HG03558 (cell line): ENCODE measurements around the gene AFAP1.

Experiments
- ATAC-seq: cut with Tn5 transposase; IDR thresholded peaks from one replicate; pipeline ENCODE4 v1.9.1; 2021; ENCODE audit warnings: moderate number of reproducible peaks; ENCODE audit not compliant: unreplicated experiment; ENCODE audit errors: extremely low read depth

AFAP1 gene

GRCh38 chr4:7808752-7809151 lies 130.9 kb downstream of the AFAP1 start:
- no peak for ATAC-seq

- ATAC-seq = no peak
These were observed 131.5 kb downstream of the AFAP1 start for GRCh38 chr4:7808181-7808580.

- no peak for ATAC-seq
These were observed 132.2 kb downstream of the AFAP1 start for GRCh38 chr4:7807351-7807921.

- no peak for ATAC-seq
These were observed 133.1 kb downstream of the AFAP1 start for GRCh38 chr4:7806338-7807090.

GRCh38 chr4:7805533-7806337 lies 133.9 kb downstream of the AFAP1 start:
- no peak for ATAC-seq

- ATAC-seq = no peak
These were observed 134.8 kb downstream of the AFAP1 start for GRCh38 chr4:7804756-7805385.

GRCh38 chr4:7803992-7804755 lies 135.5 kb downstream of the AFAP1 start:
- no peak for ATAC-seq

- ATAC-seq = no peak
These were observed 136.3 kb downstream of the AFAP1 start for GRCh38 chr4:7803371-7803770.

- ATAC-seq = no peak
These were observed 137.5 kb downstream of the AFAP1 start for GRCh38 chr4:7802093-7802726.

GRCh38 chr4:7801641-7802040 lies 138.0 kb downstream of the AFAP1 start:
- ATAC-seq = no peak

- no peak for ATAC-seq
These were observed 138.7 kb downstream of the AFAP1 start for GRCh38 chr4:7801001-7801400.

- no peak for ATAC-seq
These were observed 139.3 kb downstream of the AFAP1 start for GRCh38 chr4:7800410-7800809.

GRCh38 chr4:7799736-7800135 lies 139.9 kb downstream of the AFAP1 start:
- ATAC-seq = no peak

GRCh38 chr4:7799306-7799705 lies 140.4 kb downstream of the AFAP1 start:
- ATAC-seq = no peak

GRCh38 chr4:7798178-7798995 lies 141.3 kb downstream of the AFAP1 start:
- no peak for ATAC-seq

- no peak for ATAC-seq
These were observed 142.3 kb downstream of the AFAP1 start for GRCh38 chr4:7797330-7797729.

GRCh38 chr4:7795983-7796382 lies 143.7 kb downstream of the AFAP1 start:
- no peak for ATAC-seq

- ATAC-seq = no peak
These were observed 146.5 kb downstream of the AFAP1 start for GRCh38 chr4:7793186-7793585.

GRCh38 chr4:7792616-7793015 lies 147.0 kb downstream of the AFAP1 start:
- no peak for ATAC-seq
